NOMO-1 (cell line): Measurements from ENCODE around the gene MPV17L2.
"Not testable (repeated sequence)": the region's sequence is repeated elsewhere in the genome, so short reads cannot be mapped to it uniquely, and the experiment has no call there.

Experiments
- DNase-seq, 2 experiments: peaks; one replicate each; lab custom pipeline; 2025; ENCODE audit not compliant: unreplicated experiment in 2 of 2; lab: John Stamatoyannopoulos, UW

Gene MPV17L2

GRCh38 chr19:18185538-18185937 is 7.5 kb upstream of the MPV17L2 start:
- DNase-seq = no peak

GRCh38 chr19:18190278-18190677 is 2.7 kb upstream of the MPV17L2 start:
- DNase-seq = no peak

- DNase-seq = no peak
Measured at GRCh38 chr19:18191640-18192062, 1.4 kb upstream of the MPV17L2 start.

- DNase-seq = no peak
Measured at GRCh38 chr19:18193388-18194180, 566 bp downstream of the MPV17L2 start.

- no peak for DNase-seq
Measured at GRCh38 chr19:18194181-18194530, 1.1 kb downstream of the MPV17L2 start.

GRCh38 chr19:18194554-18195238 is 1.7 kb downstream of the MPV17L2 start:
- peak in 1 of 2 experiments; percentile 39 for DNase-seq

- DNase-seq = no peak
Measured at GRCh38 chr19:18196511-18196845, 3.5 kb downstream of the MPV17L2 start.

- no peak for DNase-seq
Measured at GRCh38 chr19:18197306-18197705, 4.3 kb downstream of the MPV17L2 start.

GRCh38 chr19:18197941-18198340 is 4.9 kb downstream of the MPV17L2 start:
- DNase-seq = no peak

GRCh38 chr19:18198374-18198773 is 5.4 kb downstream of the MPV17L2 start:
- no peak for DNase-seq

GRCh38 chr19:18202397-18202777 is 9.4 kb downstream of the MPV17L2 start:
- DNase-seq = no peak

- no peak for DNase-seq
Measured at GRCh38 chr19:18202778-18203407, 9.9 kb downstream of the MPV17L2 start.

GRCh38 chr19:18203408-18203862 is 10.4 kb downstream of the MPV17L2 start:
- no peak for DNase-seq

- peak; percentile 100 for DNase-seq
Measured at GRCh38 chr19:18203863-18204393, 10.9 kb downstream of the MPV17L2 start, which contains the start of gene RAB3A. Gene RAB3A, minus strand, starts transcription at chr19:18204042. Its CDS starts 1,302 bp downstream, at chr19:18202740.

GRCh38 chr19:18204394-18205199 is 11.6 kb downstream of the MPV17L2 start:
- peak; percentile 82 to 85 for DNase-seq

GRCh38 chr19:18205200-18205892 is 12.3 kb downstream of the MPV17L2 start:
- peak; percentile 23 to 27 for DNase-seq

GRCh38 chr19:18206018-18206417 is 13.0 kb downstream of the MPV17L2 start:
- DNase-seq = no peak

GRCh38 chr19:18208098-18208951 is 15.3 kb downstream of the MPV17L2 start:
- peak in 1 of 2 experiments; percentile 31 for DNase-seq

- DNase-seq = not testable (repeated sequence)
Measured at GRCh38 chr19:18209912-18210311, 16.9 kb downstream of the MPV17L2 start.
